ENCODE measurements around the gene PADI2.

PADI2 gene

DNA sequence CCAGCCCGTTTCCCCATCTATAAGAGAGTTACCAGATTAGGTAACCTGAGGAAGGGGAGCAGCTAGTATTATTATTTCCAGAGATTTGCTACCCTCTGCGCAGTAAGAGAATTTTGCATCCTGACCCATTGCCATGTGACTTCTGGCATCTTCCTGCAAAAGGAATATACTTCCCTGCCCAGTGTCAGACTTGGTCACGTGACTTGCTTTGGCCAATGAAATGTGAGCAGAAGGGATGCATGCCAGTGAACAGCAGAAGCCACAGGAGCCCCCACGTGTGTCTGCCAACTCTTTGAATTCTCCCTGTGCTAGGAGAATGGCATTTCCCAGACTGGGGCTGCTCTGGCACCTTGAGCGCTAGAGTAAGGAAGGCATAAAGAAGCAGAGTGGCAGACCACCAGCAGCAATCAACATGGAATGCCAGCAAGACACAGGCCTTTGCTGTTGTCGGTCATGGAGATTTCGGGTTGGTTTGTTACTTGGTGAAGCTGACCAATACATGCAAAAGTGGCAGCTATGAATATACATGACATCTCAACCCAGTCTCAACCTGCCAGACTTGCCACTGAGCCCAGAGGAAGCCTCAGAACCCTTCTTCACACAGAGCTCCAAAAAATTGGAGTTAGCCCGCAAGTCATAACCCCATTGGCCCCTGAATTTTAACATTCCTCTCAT, 39.0 kb downstream of the PADI2 start:
- no peak for DNase-seq

DNA sequence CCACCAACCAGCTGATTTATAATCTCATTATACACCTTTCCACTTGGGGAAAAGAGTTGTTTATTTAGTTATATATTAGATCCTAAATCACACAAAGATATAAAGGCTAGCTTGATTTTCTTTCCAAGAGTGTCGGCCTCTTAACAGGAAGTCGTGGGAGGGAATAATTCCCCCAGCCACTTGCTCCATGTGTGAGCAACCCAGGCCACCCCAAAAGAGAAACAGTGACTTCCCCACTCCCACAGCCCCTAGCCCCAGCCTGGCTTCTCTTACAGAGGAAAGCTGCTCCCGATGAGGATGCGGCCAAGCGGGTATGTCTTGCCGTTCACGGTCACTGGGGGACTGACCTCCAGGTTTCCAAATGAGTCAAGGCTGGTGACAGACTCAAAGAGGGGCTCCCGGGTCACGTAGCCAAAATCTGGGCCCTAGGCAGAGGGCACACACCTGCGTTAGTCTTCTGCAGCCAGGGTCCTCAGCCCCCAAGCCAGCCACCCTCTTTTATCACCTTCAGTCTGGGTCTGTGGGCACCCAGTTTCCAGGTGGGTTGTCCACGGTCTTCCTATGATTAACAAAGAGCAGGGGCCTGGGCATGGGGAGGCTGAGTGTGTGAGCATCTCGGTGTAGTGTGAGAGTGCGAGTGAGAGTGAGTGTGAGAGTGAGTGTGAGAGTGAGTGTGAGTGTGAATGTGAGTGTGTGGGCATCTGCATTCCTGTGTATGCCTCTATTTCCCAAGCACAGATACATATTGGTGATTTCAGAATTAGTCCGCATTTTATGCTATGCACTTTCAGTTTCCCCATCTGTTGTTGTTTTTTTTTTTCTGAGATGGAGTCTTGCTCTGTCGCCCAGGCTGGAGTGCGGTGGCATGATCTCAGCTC, 40.0 kb downstream of the PADI2 start:
- DNase-seq, result no peak

DNA sequence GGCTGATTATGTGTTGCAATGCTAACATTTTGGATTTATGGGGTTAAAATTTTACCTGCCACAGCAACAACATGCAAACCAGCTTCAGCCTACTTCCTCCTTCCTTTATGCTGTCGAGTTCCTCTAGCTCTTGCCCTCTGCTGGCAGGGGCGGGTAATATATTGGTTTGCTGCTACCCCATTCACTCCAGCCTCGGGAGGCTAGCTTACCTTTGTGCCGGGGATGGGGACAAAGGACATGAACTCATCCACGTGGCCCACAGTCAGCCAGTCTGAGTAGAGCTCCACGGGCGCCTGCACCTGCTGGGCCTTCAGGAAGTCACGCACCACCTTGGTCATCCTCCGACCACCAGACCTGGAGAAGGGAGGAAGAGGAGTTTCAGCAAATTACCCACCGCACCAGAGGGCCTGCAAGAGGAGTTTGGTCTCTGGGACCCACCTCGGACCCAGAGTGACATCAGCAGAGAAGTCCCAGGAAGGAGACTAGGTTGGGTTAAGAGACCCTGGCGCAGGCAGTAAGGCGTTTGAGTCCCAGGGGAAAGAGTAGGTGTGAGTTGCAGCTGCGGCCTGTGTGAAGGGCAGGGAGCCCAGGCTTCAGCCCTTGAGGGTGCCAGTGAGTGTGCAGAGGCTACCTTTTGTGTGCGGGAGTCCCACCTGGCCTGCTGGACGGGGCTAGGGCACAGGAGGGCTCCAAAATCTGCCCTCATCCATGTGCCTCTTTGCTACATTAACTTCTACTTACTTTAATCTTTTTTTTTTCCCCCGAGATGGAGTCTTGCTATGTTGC, 43.6 kb downstream of the PADI2 start:
- peak; percentile 60 for DNase-seq

DNA sequence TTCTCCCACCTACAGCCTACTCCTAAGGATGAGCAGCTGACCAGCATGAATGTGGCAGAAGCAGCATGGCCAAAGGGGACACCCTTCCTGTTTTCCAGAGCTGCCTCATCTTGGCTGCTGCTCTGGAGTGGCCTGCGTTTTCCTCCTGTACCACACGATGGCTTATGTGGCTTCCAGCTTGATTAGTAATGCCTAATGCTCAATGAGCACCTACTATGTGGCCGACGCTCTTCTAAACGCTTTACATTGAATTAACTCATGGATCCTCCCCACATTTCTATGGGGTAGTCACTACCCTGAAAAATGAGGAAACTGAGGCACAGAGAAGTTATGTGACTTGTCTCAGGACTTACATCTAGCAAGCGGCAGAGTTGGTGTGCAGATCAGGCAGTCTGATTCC, 47.5 kb downstream of the PADI2 start:
- DNase-seq, result no peak

DNA sequence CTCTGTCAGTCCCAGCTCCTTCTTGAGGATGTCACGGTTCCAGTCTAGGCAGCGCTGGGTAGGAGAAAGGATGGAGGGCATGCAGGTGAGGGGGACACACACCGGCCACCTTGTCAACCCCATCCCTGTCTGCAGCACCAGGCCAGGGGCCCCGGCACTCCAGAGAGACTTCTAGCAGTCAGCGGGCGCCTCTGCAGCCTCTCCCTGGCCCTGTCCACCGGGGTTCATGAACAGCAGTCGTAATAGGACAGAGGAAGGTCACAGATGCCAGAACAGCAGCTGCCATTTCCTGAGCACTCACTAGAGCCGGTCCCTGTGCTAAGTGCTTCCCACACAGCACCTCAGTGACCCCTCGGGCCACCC, 49.1 kb downstream of the PADI2 start:
- DNase-seq, result no peak

DNA sequence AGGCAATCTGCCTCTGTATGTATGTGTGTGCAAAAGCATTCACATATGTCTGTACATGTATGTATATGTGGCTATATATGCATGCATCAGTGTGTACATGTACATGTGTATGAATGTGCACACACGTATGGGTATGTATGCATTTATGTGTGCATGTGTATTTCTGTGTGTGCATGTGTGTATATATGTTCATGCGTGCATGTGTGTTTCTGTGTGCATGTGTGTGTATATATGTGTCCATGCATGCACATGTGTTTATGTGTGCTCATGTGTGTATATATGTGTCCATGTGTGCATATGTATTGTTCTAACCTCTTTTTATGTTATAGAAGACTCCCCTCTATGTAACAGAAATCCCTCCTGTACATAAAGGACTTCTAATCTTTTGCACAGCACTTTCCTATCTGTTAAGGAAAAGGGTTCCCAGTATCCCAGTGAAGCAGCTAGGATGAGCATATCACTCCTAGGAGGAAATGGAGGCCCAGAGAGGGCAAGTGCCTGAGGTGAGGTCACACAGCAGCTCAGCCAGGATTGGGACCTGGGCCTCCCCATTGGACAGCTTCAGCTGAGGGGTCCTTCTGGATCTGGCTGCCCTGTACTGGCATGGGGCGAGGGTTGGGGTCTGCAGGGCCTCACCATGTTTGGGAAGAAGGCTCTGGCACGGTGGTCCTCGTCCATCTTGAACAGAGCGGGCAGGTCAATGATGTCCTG, 49.6 kb downstream of the PADI2 start:
- DNase-seq, result no peak

DNA sequence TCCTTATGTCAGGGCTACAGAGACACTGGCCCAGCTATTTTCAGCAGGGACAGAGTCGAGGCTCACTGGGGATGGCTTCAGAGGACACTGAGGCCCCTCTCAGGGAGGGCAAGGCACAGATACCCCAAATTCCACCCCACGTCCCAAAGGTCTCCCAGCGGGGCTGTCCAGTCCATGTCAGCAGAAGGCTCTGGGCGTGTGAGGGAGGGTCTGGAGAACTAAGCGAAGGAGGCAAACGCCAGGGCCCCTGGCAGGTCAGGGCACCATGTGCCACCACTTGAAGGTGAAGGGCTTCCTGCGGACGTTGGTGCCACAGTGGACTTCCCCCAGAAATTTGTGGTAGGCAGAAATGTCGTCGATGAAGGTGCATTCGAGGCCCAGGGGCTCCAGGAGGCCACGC, 50.5 kb downstream of the PADI2 start:
- DNase-seq, result no peak

DNA sequence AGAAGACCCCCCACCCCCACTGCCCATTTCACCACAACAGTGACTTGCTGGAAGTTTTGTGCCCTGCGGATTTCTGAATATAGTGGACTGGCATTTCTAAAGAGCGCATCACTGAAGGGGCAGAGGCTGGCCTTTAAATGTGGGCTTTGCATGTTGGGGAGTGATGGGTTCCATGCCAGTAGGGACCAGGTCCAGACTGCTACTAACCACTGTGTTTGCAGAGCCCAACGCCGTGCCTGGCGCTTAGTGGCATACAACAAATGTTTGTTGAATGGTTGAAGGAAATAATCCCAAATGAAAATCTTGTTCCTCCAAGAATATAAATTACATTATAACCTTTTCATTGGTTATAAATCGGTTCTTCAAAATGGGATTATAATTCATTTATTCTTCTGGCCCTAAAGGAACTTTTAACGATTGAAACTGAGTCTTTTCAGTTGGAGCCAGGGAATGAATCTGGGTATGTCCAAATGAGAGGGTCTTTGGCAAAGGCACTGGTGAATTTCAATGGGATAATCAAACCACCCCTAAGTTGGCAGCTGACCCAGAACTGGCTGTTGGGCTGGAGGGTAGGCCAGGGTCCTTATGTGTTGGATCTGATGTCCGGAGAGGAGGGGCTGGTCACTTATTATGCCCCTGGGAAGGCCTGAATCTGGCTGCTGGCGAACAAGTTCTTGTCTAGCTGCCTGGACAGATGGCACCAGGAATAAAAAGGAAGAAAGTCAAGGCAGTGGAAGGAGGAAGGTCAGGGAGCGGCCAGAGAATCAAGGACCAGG, 51.6 kb downstream of the PADI2 start:
- no peak for DNase-seq

DNA sequence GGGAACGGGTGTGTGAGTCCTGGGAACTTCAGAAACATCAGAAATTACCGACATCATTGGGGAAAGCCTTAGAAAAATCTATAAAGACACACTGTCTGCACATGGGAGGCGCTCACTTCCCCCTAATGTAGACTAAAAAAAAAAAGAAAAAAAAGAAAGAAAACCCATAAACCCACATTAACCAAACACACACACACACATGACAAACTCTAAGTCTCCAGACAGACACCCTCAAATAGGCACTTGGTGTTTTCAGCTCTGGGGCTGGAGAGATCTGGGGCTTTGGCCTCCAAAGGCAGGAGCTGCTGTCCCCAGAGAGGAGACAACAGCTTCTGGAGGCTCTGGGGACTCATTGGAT, 52.2 kb downstream of the PADI2 start:
- DNase-seq, result no peak

DNA sequence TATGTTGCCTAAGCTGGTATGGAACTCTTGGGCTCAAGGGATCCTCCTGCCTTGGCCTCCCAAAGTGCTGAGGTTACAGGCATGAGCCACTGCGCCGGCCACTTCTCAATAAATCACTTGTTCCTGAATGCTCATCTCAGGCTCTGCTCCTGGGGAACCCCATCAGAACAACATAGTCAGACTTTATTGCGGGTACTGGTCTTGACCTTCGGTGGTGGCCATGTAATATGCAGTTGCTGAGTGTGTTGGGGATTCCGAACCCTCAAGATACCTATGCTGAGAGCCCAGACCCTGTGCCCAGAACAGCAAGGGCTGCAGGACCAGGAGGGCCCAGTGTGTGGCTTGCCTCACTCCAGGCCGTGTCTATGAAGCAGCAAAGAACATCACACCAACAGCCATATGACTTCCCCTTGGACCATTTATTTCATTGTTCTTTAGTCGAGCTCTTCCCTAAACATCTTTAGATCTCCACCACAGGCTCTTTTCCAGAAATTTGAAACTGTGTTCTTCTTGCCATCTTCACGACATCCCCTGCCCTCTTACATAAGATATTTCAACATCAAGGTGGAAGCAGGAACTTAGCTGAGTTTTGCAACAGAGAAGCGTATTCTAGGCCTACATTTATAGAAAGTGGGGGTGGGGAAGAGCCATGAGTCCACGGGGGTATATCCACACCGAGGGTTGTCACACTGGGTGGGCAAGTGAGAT, 52.7 kb downstream of the PADI2 start:
- DNase-seq, result no peak

DNA sequence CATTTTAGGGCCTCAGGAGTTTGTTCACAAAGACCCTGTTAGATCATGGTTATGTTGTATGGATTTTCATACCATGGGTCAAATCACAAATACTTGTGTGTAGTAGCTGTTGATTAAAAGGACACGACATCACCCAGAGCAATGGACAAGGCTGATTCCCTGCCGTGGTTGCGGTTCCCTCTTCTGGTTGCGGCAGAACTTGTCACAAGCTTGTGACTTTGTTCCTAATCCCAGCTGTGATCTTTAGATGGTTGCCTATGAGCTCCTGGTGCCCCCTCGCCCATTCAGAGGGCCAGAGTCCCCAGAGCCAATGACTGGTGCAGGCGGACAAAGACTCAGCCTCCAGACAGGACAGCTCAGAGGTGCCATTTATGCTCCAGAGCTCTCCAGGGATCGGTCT, 53.6 kb downstream of the PADI2 start:
- DNase-seq, result no peak

DNA sequence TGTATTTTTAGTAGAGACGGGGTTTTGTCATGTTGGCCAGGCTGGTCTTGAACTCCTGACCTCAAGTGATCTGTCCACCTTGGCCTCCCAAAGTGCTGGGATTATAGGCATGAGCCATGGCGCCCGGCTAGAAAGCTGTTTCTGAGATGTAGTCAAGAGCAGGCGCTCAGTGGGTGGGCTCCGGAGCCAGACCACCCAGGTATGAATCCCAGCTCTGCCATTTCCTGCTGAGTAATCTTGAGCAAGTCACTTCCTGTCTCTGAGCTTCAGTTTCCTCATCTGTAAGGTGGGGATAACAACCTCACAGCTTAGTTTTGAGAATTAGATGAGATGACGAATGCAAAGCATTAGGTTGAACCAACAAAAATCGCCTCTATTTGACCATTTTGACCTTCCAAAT, 56.5 kb downstream of the PADI2 start:
- peak; percentile 18 for DNase-seq

DNA sequence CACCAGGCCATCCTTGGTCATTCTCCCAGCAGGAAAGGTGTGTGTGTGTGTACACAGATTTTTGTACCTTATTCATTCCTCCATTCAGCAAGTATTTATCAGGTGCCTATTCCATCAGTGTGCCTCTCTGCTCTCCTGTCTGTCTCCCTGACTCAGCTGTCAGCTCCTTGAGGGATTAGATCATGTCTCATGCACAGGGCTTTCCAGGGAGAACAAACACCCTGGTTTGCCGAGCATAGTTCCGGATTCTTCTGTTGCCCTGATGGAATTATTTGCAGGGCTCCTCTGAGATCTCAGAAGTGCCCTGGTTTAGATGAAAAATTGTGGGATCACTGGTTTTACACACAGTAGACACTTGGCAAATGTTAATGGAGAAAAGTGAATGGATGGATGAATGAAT, 57.4 kb downstream of the PADI2 start:
- DNase-seq, result no peak

DNA sequence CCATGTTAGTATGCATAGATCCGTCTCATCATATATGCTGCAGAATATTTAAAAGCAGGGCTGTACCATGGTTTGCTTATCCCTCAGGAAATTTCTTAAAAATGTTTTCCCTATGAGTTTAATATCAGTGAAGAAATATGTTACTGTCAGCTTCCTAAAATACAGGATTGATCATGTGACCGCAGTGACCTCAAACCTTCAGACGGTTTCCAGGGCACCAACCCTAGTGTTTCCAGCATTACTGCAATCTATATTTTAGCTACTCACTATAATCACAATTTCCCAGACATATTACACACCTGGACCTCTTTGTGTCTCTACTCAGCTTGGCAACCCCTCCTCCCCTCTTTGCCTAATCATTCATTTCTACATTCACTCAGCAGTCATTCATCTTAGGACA, 57.8 kb downstream of the PADI2 start:
- no peak for DNase-seq

DNA sequence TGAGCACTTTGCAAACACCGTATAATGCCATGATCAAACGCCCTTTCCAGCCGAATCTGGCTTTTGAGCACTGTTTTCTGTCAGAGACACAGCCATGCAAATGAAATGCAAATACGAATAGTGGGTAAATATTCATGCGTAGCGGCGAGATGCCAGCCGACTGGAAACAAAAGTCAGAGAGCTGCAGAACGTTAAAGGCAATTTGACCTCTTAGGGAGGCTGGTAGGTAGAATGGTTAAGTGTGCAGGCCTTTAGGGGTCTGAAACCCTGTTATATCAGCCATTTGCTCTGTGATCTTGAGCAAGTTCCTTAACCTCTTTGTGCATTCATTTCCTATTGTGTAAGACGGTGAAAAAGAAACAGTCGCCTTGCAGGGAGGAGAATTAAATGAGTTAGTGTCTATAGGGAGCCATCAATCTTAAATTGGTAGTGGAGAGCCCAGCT, 58.9 kb downstream of the PADI2 start:
- no peak for DNase-seq

DNA sequence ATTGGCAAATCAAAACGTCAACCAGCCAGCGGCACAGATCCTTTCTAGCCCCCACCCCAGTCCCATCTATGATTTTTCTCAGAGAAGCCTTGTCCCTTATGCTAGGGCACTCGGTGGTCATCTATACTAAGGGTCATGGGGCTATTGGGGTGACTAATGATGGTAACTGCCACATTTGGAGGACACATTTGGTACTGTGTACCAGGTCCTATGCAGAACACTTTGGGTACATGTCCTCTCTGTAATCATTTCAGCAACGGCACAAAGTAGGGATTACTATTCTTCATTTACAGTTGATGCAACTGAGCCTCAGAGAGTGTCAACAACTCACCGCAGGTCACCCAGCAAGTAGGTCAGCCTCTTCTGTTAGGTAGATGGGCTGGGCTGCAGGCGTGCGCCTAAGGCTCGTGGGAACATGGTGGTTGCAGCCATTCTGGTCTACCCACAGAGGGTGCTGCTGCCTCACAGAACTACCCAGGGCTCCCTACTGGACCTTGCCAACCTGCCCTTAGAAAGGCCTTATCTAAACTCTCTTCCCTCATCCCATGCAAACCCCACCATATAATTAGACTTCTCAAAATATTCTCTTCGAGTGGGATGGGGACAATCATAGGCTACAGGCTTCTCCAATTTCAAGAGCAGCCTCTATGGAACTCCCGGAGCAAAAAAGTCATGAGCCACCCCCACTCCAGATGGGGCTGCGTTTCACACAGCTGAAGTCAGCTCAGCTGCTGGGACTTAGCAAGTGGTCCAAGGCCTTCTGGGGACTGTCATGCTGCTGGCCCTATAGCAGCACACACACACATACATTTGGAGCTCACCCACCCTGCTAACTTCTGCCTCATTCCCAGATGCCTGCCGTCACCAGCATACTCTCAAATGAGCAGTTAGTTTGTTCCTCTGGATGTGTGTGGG, 59.6 kb downstream of the PADI2 start:
- peak; percentile 62 for DNase-seq

DNA sequence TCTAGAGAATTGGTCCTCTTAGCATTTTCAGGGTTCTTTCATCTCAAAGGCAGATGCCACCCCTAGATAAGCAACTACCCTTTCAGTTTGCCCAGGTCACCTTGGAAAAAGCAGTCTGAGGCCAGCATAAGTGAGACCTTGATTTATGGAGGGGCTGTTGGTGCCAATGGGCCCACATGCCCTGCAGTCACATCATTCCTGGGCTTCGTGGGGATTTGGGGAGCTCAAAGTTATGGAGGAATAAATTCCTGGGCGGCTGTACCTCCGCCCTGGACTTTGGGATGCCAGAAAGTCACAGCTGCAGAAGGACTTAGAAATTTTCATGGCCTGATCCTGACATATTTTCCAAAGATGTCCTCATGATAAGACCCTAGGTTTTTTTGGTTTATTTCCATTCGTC, 62.7 kb downstream of the PADI2 start:
- no peak for DNase-seq

DNA sequence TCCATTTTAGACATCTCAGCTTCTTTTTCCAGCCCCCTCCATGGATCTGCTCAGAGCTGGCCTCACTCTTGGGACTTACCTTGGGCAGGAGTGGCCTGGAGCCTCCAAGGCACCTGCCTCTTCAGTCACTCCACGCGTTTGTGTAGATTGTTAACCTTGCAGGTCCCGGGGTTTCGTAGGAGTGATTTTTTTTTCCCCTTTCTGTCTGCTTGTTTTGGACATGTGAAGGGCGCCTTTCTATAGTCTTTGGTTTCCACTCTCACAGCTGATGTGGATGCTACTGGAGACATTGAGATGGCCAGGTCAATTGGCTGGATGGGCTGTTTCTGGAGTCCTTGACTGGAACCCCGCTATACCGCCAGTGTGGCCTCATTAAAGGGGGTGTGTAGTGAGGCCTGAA, 63.5 kb downstream of the PADI2 start:
- DNase-seq, result no peak

DNA sequence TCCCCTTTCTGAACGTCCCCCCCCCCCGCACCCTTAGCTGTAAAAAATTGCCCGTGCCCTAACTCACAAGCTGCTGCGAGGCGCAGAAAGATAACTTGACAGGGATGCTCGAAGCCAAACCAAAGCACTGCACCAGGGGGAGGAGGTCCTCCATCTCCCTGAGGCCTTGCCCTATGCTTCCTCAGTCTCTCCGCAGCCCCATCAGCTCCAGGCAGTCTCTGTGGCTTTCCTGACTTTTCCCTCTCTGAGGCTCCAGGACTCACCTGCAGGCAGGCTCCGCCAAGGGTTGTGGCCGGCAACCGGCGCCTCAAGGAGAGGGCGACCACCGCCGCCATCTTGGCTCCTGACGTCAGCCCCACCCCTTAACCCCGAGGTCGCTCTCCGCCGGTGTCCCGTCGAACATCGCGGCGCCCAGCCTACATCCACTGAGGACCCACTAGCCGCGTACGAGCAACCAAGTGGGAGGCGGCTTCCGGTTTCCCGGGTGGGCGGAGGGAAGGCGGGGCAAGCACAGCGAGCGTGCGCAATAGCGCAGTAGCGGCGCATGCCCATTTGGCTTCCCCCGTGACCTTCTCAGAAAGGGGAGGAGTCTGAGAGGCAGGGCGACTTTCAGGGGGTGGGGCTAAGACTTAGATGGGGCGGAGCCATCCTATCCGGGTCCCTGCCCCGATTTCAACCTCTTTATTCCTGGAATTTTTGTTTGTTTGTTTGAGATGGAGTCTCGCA, 65.4 kb downstream of the PADI2 start, which contains the start of gene SDHB:
Gene SDHB (minus strand): TSS at position 348 of the 726 bp plus-strand sequence. CDS start 13 bp downstream, at position 335.
- DNase-seq, result peak; percentile 100
